Measurements from ENCODE around the gene MFAP2.

Gene MFAP2

DNA sequence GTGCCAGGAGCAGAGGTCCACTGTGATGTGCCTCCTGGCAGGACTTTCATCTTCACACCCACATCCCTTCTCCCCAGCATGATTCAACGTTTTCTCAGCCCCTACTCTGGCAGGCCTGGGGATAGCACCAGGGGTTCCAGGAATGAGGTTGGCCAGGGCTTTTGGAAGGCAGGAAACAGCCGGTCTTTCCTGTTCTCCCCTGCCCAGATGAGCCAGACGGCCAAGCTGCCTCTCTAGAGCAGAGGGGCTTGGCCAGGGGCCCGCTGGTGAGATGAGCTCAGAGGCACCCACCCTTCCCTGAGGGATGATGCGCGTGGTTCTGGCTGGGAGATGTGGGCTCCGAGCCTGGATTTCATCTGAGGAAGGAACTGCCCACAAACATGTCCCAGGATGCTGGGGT lies 4.3 kb upstream of the MFAP2 start:
- Histone ChIP-seq H3K27me3 (ENCODE audit: control insufficient read depth, low read length) (peaks cover 14% of the 10 kb centered on the region), H3K4me3 (ENCODE audit: low read length) (no peak overlapping the region), H3K4me2 (ENCODE audit: low read length) (no peak overlapping the region), H3K4me1 (ENCODE audit: control insufficient read depth, low read length) (no peaks in the 10 kb centered on the region), H3K9me3 (ENCODE audit: control insufficient read depth, insufficient read depth, low read length) (no peaks in the 10 kb centered on the region), H3F3A (ENCODE audit: control insufficient read depth, insufficient read depth) (no peaks in the 10 kb centered on the region), H3K27ac (ENCODE audit: low read depth, low read length) (no peak overlapping the region), H3K79me2 (ENCODE audit: control insufficient read depth, low read length) (no peaks in the 10 kb centered on the region), H3K9me2 (replicated peaks; ENCODE audit: control insufficient read depth, low read length) (no peaks in the 10 kb centered on the region), H3K36me3 (ENCODE audit: control insufficient read depth, low read length) (no peaks in the 10 kb centered on the region), H4K20me1 (ENCODE audit: control insufficient read depth, insufficient read depth, low read depth, low read length) (no peaks in the 10 kb centered on the region)
- TF ChIP-seq EZH2phosphoT487 (IDR thresholded peaks at IDR 0.05; ENCODE audit: borderline replicate concordance, low read length) = no peak
- TF ChIP-seq, protein P1, sequence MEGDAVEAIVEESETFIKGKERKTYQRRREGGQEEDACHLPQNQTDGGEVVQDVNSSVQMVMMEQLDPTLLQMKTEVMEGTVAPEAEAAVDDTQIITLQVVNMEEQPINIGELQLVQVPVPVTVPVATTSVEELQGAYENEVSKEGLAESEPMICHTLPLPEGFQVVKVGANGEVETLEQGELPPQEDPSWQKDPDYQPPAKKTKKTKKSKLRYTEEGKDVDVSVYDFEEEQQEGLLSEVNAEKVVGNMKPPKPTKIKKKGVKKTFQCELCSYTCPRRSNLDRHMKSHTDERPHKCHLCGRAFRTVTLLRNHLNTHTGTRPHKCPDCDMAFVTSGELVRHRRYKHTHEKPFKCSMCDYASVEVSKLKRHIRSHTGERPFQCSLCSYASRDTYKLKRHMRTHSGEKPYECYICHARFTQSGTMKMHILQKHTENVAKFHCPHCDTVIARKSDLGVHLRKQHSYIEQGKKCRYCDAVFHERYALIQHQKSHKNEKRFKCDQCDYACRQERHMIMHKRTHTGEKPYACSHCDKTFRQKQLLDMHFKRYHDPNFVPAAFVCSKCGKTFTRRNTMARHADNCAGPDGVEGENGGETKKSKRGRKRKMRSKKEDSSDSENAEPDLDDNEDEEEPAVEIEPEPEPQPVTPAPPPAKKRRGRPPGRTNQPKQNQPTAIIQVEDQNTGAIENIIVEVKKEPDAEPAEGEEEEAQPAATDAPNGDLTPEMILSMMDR (IDR thresholded peaks at IDR 0.05; ENCODE audit: low read depth, low read length, poor library complexity, severe bottlenecking) = no peak

DNA sequence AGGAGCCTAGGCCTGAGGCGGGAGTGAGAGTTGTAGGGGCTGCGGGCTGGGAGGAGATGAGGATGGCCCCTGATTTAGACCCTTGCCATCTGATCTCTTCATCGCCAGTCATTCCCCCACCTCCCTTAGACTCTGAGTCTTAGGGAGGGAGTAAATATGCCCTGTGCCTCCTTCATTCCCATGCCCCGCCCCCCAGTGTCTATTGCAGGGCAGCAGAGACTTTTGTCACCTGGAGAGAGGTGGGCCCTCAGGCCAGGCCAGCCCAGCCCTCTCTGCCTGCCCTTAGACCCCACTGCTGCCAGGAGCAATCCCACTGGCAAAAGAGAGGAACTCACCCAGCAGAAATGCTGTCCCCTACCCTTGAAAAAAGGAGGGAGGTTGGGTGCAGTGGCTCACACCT lies 3.2 kb upstream of the MFAP2 start:
- H3K27ac ChIP-seq (ENCODE audit: low read depth, low read length) = no peak overlapping the region
- TF ChIP-seq, protein P1 (IDR thresholded peaks at IDR 0.05; ENCODE audit: low read depth, low read length, poor library complexity, severe bottlenecking) = no peak
- TF ChIP-seq EZH2phosphoT487 (IDR thresholded peaks at IDR 0.05; ENCODE audit: borderline replicate concordance, low read length) = no peak
- H3K9me3 ChIP-seq (ENCODE audit: control insufficient read depth, insufficient read depth, low read length) = no peaks in the 10 kb centered on the region
- no peaks in the 10 kb centered on the region for H4K20me1 ChIP-seq (ENCODE audit: control insufficient read depth, insufficient read depth, low read depth, low read length)
- H3K4me1 ChIP-seq (ENCODE audit: control insufficient read depth, low read length) = no peaks in the 10 kb centered on the region
- no peak overlapping the region for H3K4me2 ChIP-seq (ENCODE audit: low read length)
- H3K9me2 ChIP-seq (replicated peaks; ENCODE audit: control insufficient read depth, low read length) = no peaks in the 10 kb centered on the region
- no peaks in the 10 kb centered on the region for H3K79me2 ChIP-seq (ENCODE audit: control insufficient read depth, low read length)
- H3K4me3 ChIP-seq (ENCODE audit: low read length) = no peak overlapping the region
- H3K27me3 ChIP-seq (ENCODE audit: control insufficient read depth, low read length) = peaks cover 22% of the 10 kb centered on the region
- H3K36me3 ChIP-seq (ENCODE audit: control insufficient read depth, low read length) = no peaks in the 10 kb centered on the region
- H3F3A ChIP-seq (ENCODE audit: control insufficient read depth, insufficient read depth) = no peaks in the 10 kb centered on the region

GRCh38 chr1:16982902-16983301 lies 2.5 kb upstream of the MFAP2 start:
- H4K20me1 ChIP-seq (ENCODE audit: control insufficient read depth, insufficient read depth, low read depth, low read length) = no peaks in the 10 kb centered on the region
- H3K9me2 ChIP-seq (replicated peaks; ENCODE audit: control insufficient read depth, low read length) = no peaks in the 10 kb centered on the region
- H3K27me3 ChIP-seq (ENCODE audit: control insufficient read depth, low read length) = peaks cover 24% of the 10 kb centered on the region
- no peak overlapping the region for H3K4me2 ChIP-seq (ENCODE audit: low read length)
- TF ChIP-seq EZH2phosphoT487 (IDR thresholded peaks at IDR 0.05; ENCODE audit: borderline replicate concordance, low read length) = no peak
- TF ChIP-seq, protein P1 (IDR thresholded peaks at IDR 0.05; ENCODE audit: low read depth, low read length, poor library complexity, severe bottlenecking) = no peak
- no peaks in the 10 kb centered on the region for H3K79me2 ChIP-seq (ENCODE audit: control insufficient read depth, low read length)
- no peak overlapping the region for H3K4me3 ChIP-seq (ENCODE audit: low read length)
- no peaks in the 10 kb centered on the region for H3K4me1 ChIP-seq (ENCODE audit: control insufficient read depth, low read length)
- no peaks in the 10 kb centered on the region for H3K36me3 ChIP-seq (ENCODE audit: control insufficient read depth, low read length)
- H3K9me3 ChIP-seq (ENCODE audit: control insufficient read depth, insufficient read depth, low read length) = no peaks in the 10 kb centered on the region
- no peak overlapping the region for H3K27ac ChIP-seq (ENCODE audit: low read depth, low read length)
- H3F3A ChIP-seq (ENCODE audit: control insufficient read depth, insufficient read depth) = no peaks in the 10 kb centered on the region

Measured in DOHH2 (cell line).